ENCODE data around the gene ARGLU1. TPM values are rescaled to one million over a fixed set of nuclear protein-coding genes. Genes with fewer than 3 reads are reported as not detected.
A peak's percentile ranks its signal among the peaks of the same experiment; 100 is the strongest.

The ARGLU1 gene
- total RNA-seq, 1 donor from 2014 or later: 56.9 TPM

GRCh38 chr13:106610486-106610885 is 42.5 kb upstream of the ARGLU1 start:
- H3K27me3 ChIP-seq (ENCODE audit: insufficient read depth, low read length): no peaks in the 10 kb centered on the region
- no peaks in the 10 kb centered on the region for H3K79me2 ChIP-seq (ENCODE audit: insufficient read depth, low read length)
- Mint-ChIP-seq H3K4me3 (ENCODE audit: unreplicated experiment) (no peak overlapping the region), H3K27me3 (ENCODE audit: low read depth, unreplicated experiment) (peaks cover 4% of the 10 kb centered on the region), H3K9me3 (ENCODE audit: unreplicated experiment) (no peaks in the 10 kb centered on the region), H3K27ac (ENCODE audit: unreplicated experiment) (no peak overlapping the region), H3K4me1 (ENCODE audit: low read depth, unreplicated experiment) (peaks cover 4% of the 10 kb centered on the region), H3K36me3 (ENCODE audit: low read depth, unreplicated experiment) (no peaks in the 10 kb centered on the region)
- no peak overlapping the region for H3K4me2 ChIP-seq (ENCODE audit: low read length)
- FAIRE-seq: peak; percentile 43
- H3K27ac ChIP-seq (ENCODE audit: low read depth, low read length): no peak overlapping the region
- H3K9ac ChIP-seq (ENCODE audit: low read length): no peak overlapping the region
- TF ChIP-seq CTCF (IDR thresholded peaks at IDR 0.05; ENCODE audit: insufficient read depth, low read depth, low read length) (no peak), EZH2 (IDR thresholded peaks at IDR 0.05; ENCODE audit: insufficient read depth, low read length) (no peak)
- H4K20me1 ChIP-seq (ENCODE audit: insufficient read depth, low read length): no peaks in the 10 kb centered on the region
- H3K4me1 ChIP-seq (ENCODE audit: insufficient read depth, low read length): peaks cover 3% of the 10 kb centered on the region
- H3K4me3 ChIP-seq (ENCODE audit: insufficient read depth, low read depth, low read length): no peak overlapping the region
- no peaks in the 10 kb centered on the region for H3K9me3 ChIP-seq (ENCODE audit: insufficient read depth, low read depth, low read length)
- H2AFZ ChIP-seq (ENCODE audit: low read depth, low read length): no peak overlapping the region
- peak; percentile 40 for DNase-seq (ENCODE audit: low read depth)
- H3K36me3 ChIP-seq (ENCODE audit: insufficient read depth, low read length): no peaks in the 10 kb centered on the region

GRCh38 chr13:106609116-106609515 is 41.2 kb upstream of the ARGLU1 start:
- no peaks in the 10 kb centered on the region for H3K36me3 Mint-ChIP-seq (ENCODE audit: low read depth, unreplicated experiment)
- H3K27ac Mint-ChIP-seq (ENCODE audit: unreplicated experiment): peak overlapping the region; percentile 54
- Histone ChIP-seq H3K27me3 (ENCODE audit: insufficient read depth, low read length) (no peaks in the 10 kb centered on the region), H3K4me2 (ENCODE audit: low read length) (no peak overlapping the region), H3K9ac (ENCODE audit: low read length) (no peak overlapping the region), H2AFZ (ENCODE audit: low read depth, low read length) (no peak overlapping the region), H3K27ac (ENCODE audit: low read depth, low read length) (no peak overlapping the region), H3K79me2 (ENCODE audit: insufficient read depth, low read length) (no peaks in the 10 kb centered on the region), H3K4me3 (ENCODE audit: insufficient read depth, low read depth, low read length) (no peak overlapping the region), H3K36me3 (ENCODE audit: insufficient read depth, low read length) (no peaks in the 10 kb centered on the region), H4K20me1 (ENCODE audit: insufficient read depth, low read length) (no peaks in the 10 kb centered on the region), H3K4me1 (ENCODE audit: insufficient read depth, low read length) (peaks cover 3% of the 10 kb centered on the region), H3K9me3 (ENCODE audit: insufficient read depth, low read depth, low read length) (no peaks in the 10 kb centered on the region)
- DNase-seq (ENCODE audit: low read depth): no peak
- no peak for FAIRE-seq
- H3K4me3 Mint-ChIP-seq (ENCODE audit: unreplicated experiment): no peak overlapping the region
- TF ChIP-seq EZH2 (IDR thresholded peaks at IDR 0.05; ENCODE audit: insufficient read depth, low read length) (no peak), CTCF (IDR thresholded peaks at IDR 0.05; ENCODE audit: insufficient read depth, low read depth, low read length) (no peak)
- no peaks in the 10 kb centered on the region for H3K9me3 Mint-ChIP-seq (ENCODE audit: unreplicated experiment)
- peaks cover 4% of the 10 kb centered on the region for H3K27me3 Mint-ChIP-seq (ENCODE audit: low read depth, unreplicated experiment)
- peaks cover 4% of the 10 kb centered on the region for H3K4me1 Mint-ChIP-seq (ENCODE audit: low read depth, unreplicated experiment)

- no peak overlapping the region for H3K27ac Mint-ChIP-seq (ENCODE audit: unreplicated experiment)
- FAIRE-seq (no peak), DNase-seq (ENCODE audit: low read depth) (no peak)
- Histone ChIP-seq H3K27me3 (ENCODE audit: insufficient read depth, low read length) (no peaks in the 10 kb centered on the region), H3K27ac (ENCODE audit: low read depth, low read length) (no peak overlapping the region), H4K20me1 (ENCODE audit: insufficient read depth, low read length) (no peaks in the 10 kb centered on the region), H3K9me3 (ENCODE audit: insufficient read depth, low read depth, low read length) (no peaks in the 10 kb centered on the region), H3K36me3 (ENCODE audit: insufficient read depth, low read length) (no peaks in the 10 kb centered on the region), H3K4me3 (ENCODE audit: insufficient read depth, low read depth, low read length) (no peak overlapping the region), H3K79me2 (ENCODE audit: insufficient read depth, low read length) (no peaks in the 10 kb centered on the region), H3K4me2 (ENCODE audit: low read length) (no peak overlapping the region), H3K4me1 (ENCODE audit: insufficient read depth, low read length) (peaks cover 5% of the 10 kb centered on the region), H3K9ac (ENCODE audit: low read length) (no peak overlapping the region), H2AFZ (ENCODE audit: low read depth, low read length) (no peak overlapping the region)
- no peaks in the 10 kb centered on the region for H3K36me3 Mint-ChIP-seq (ENCODE audit: low read depth, unreplicated experiment)
- no peaks in the 10 kb centered on the region for H3K9me3 Mint-ChIP-seq (ENCODE audit: unreplicated experiment)
- H3K4me1 Mint-ChIP-seq (ENCODE audit: low read depth, unreplicated experiment): peaks cover 11% of the 10 kb centered on the region
- TF ChIP-seq CTCF (IDR thresholded peaks at IDR 0.05; ENCODE audit: insufficient read depth, low read depth, low read length): no peak
- TF ChIP-seq EZH2 (IDR thresholded peaks at IDR 0.05; ENCODE audit: insufficient read depth, low read length): no peak
- no peaks in the 10 kb centered on the region for H3K27me3 Mint-ChIP-seq (ENCODE audit: low read depth, unreplicated experiment)
- no peak overlapping the region for H3K4me3 Mint-ChIP-seq (ENCODE audit: unreplicated experiment)
These were observed 35.6 kb upstream of the ARGLU1 start for GRCh38 chr13:106603546-106603945.
